KMS-11 (cell line): ENCODE measurements around the gene CCNE1.

Source experiments
- H2AFZ ChIP-seq: fragments of 200-600 bp; sonication (generic); 2 replicates; pipeline ENCODE4 v1.6.1; 2016; ENCODE audit warnings: antibody characterized with exemption, mixed run types, low read depth
- H3K27ac ChIP-seq: fragments of 200-600 bp; sonication (generic); 2 replicates; pipeline ENCODE4 v1.6.1; 2016; ENCODE audit warnings: mild to moderate bottlenecking, mixed run types
- H3K27me3 ChIP-seq: fragments of 200-600 bp; sonication (generic); 2 replicates; pipeline ENCODE4 v1.6.1; 2017; ENCODE audit warnings: mild to moderate bottlenecking, low read depth, mixed run types, moderate library complexity; ENCODE audit not compliant: insufficient read depth
- H3K36me3 ChIP-seq: fragments of 200-600 bp; sonication (generic); 2 replicates; pipeline ENCODE4 v1.6.1; 2017; ENCODE audit warnings: mild to moderate bottlenecking, mixed run types; ENCODE audit not compliant: insufficient read depth
- H3K4me1 ChIP-seq: fragments of 200-600 bp; sonication (generic); 2 replicates; pipeline ENCODE4 v1.6.1; 2016; ENCODE audit warnings: mild to moderate bottlenecking, low read depth, mixed run types; ENCODE audit not compliant: poor library complexity, severe bottlenecking
- H3K4me2 ChIP-seq: fragments of 200-600 bp; sonication (generic); 2 replicates; pipeline ENCODE4 v1.7.0; 2016; ENCODE audit warnings: mild to moderate bottlenecking, mixed run types
- H3K4me3 ChIP-seq: fragments of 200-600 bp; sonication (generic); IDR thresholded peaks from 2 replicates; pipeline ENCODE4 v1.6.1; 2017; ENCODE audit warnings: low read depth, low read length, mixed read lengths; ENCODE audit not compliant: insufficient read depth
- H3K79me2 ChIP-seq: fragments of 200-600 bp; sonication (generic); 2 replicates; pipeline ENCODE4 v1.6.1; 2016; ENCODE audit warnings: low read depth, mixed run types; ENCODE audit not compliant: insufficient read depth
- H3K9ac ChIP-seq: fragments of 200-600 bp; sonication (generic); 2 replicates; pipeline ENCODE4 v1.6.1; 2016; ENCODE audit warnings: mild to moderate bottlenecking, mixed run types
- H4K20me1 ChIP-seq: fragments of 200-600 bp; sonication (generic); 2 replicates; pipeline ENCODE4 v1.6.1; 2016; ENCODE audit warnings: mild to moderate bottlenecking, mixed run types; ENCODE audit not compliant: insufficient read depth
- TF ChIP-seq, protein P1 (sequence below): fragments of 200-600 bp; sonication (generic); conservative IDR thresholded peaks from 2 replicates; pipeline ENCODE4 v1.6.1; 2017; ENCODE audit warnings: low read depth, mild to moderate bottlenecking, antibody characterized with exemption, low read length, moderate library complexity, mixed read lengths

Gene CCNE1

GRCh38 chr19:29805031-29805965, 6.5 kb upstream of the CCNE1 start:
- H3K27me3 ChIP-seq: no peaks in the 10 kb centered on the region
- no peak overlapping the region for H3K27ac ChIP-seq
- TF ChIP-seq, protein P1, sequence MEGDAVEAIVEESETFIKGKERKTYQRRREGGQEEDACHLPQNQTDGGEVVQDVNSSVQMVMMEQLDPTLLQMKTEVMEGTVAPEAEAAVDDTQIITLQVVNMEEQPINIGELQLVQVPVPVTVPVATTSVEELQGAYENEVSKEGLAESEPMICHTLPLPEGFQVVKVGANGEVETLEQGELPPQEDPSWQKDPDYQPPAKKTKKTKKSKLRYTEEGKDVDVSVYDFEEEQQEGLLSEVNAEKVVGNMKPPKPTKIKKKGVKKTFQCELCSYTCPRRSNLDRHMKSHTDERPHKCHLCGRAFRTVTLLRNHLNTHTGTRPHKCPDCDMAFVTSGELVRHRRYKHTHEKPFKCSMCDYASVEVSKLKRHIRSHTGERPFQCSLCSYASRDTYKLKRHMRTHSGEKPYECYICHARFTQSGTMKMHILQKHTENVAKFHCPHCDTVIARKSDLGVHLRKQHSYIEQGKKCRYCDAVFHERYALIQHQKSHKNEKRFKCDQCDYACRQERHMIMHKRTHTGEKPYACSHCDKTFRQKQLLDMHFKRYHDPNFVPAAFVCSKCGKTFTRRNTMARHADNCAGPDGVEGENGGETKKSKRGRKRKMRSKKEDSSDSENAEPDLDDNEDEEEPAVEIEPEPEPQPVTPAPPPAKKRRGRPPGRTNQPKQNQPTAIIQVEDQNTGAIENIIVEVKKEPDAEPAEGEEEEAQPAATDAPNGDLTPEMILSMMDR: no peak
- no peaks in the 10 kb centered on the region for H3K4me1 ChIP-seq
- H3K9ac ChIP-seq: no peak overlapping the region
- no peak overlapping the region for H2AFZ ChIP-seq
- H3K4me2 ChIP-seq: no peak overlapping the region
- no peak overlapping the region for H3K4me3 ChIP-seq
- H3K79me2 ChIP-seq: no peaks in the 10 kb centered on the region
- no peaks in the 10 kb centered on the region for H4K20me1 ChIP-seq
- no peaks in the 10 kb centered on the region for H3K36me3 ChIP-seq

GRCh38 chr19:29806098-29806866, 5.5 kb upstream of the CCNE1 start:
- Histone ChIP-seq H3K36me3 (no peaks in the 10 kb centered on the region), H3K79me2 (no peaks in the 10 kb centered on the region), H4K20me1 (no peaks in the 10 kb centered on the region), H3K27me3 (no peaks in the 10 kb centered on the region), H3K9ac (no peak overlapping the region), H3K27ac (no peak overlapping the region), H3K4me2 (no peak overlapping the region), H3K4me3 (no peak overlapping the region), H3K4me1 (no peaks in the 10 kb centered on the region), H2AFZ (no peak overlapping the region)
- TF ChIP-seq, protein P1: no peak

- no peak overlapping the region for H2AFZ ChIP-seq
- no peaks in the 10 kb centered on the region for H3K27me3 ChIP-seq
- no peaks in the 10 kb centered on the region for H4K20me1 ChIP-seq
- no peaks in the 10 kb centered on the region for H3K4me1 ChIP-seq
- H3K9ac ChIP-seq: no peak overlapping the region
- no peaks in the 10 kb centered on the region for H3K36me3 ChIP-seq
- H3K4me3 ChIP-seq: no peak overlapping the region
- no peaks in the 10 kb centered on the region for H3K79me2 ChIP-seq
- TF ChIP-seq, protein P1: no peak
- H3K4me2 ChIP-seq: no peak overlapping the region
- H3K27ac ChIP-seq: no peak overlapping the region
Observed at GRCh38 chr19:29807178-29807577, 4.6 kb upstream of the CCNE1 start.

DNA sequence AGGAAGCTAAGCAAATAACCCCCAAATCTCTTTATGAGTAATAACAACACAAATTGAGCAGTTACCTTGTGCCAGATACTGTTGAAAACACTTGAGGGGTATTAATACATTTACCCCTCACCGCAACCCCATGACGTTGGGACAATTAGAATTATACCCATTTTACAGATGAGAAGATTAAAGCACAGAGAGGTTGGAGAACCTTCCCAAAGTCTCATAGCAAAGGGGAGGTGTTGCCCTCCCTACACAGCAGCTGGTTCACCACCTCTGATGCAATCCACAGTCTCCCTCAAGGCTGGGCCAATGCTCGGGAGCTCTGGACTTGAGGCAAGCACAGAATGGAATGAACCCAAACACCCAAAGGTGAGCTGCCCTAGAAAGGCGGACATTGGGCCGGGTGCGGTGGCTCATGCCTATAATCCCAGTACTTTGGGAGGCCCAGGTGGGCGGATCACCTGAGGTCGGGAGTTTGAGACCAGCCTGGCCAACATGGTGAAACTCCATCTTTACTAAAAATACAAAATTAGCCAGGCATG, 3.9 kb upstream of the CCNE1 start:
- H3K27me3 ChIP-seq: no peaks in the 10 kb centered on the region
- TF ChIP-seq, protein P1: no peak
- no peak overlapping the region for H3K4me3 ChIP-seq
- H3K79me2 ChIP-seq: no peaks in the 10 kb centered on the region
- H3K9ac ChIP-seq: no peak overlapping the region
- no peaks in the 10 kb centered on the region for H3K4me1 ChIP-seq
- no peak overlapping the region for H2AFZ ChIP-seq
- H3K4me2 ChIP-seq: no peak overlapping the region
- H3K27ac ChIP-seq: no peak overlapping the region
- no peaks in the 10 kb centered on the region for H3K36me3 ChIP-seq
- H4K20me1 ChIP-seq: no peaks in the 10 kb centered on the region
